HCEC 1CT (cell line): ENCODE data around the gene ACE2.
A peak's percentile ranks its signal among the peaks of the same experiment; 100 is the strongest.

Experiments
- DNase-seq: peaks from one replicate; pipeline ENCODE4 v3.0.0-alpha.2; 2017

Gene ACE2

DNA sequence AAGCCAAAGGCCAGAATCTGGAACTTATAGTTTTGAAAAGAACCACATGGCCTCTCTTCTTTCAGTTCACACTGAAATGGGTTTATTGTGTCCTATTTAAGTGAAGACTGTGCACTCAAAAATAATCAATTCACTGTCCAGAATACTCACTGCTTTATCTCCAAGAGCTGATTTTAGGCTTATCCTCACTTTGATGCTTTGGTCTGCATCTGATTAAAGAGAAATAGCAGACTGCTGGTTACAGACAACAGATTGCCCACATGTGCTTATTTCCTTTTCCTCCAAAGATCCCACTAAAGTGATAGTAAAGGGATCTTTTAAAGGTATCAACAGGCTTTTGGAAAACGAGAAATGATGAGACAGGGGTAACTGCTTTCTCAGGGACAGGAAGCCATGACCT is 30.6 kb downstream of the ACE2 start:
- no peak for DNase-seq

GRCh38 chrX:15567886-15568616 is 32.7 kb downstream of the ACE2 start:
- DNase-seq, result no peak

GRCh38 chrX:15567267-15567666 is 33.5 kb downstream of the ACE2 start:
- no peak for DNase-seq

- no peak for DNase-seq
Observed at GRCh38 chrX:15566244-15566643, 34.5 kb downstream of the ACE2 start.

DNA sequence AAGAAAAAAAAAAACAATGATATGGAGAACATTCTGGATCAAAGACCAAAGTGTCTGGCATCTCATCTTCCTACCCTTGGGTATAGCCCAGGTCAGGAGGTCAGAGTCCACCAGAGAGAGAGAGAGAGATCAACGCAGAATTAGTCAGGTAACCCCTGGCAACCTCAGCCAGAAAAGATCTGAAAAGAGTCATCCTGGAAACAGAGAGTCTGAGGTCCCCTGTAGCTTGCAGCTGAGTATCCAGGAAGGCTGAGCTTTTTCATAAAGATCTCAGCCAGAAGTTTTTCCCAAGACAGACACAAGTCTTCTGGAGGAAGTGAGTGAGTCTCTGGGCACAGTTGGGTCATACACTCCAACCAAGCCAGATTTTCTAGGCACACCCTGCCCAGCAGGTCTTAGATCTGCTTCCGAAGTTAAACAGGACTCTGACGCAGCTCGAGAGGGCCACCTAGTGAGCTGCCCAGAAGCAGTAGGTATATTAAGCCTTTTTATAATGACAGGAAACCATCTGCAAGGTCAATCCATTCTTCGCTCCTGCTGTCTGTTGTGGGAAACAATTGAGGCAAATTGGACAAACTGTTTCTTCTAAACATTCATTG is 35.7 kb downstream of the ACE2 start:
- peak; percentile 23 for DNase-seq

DNA sequence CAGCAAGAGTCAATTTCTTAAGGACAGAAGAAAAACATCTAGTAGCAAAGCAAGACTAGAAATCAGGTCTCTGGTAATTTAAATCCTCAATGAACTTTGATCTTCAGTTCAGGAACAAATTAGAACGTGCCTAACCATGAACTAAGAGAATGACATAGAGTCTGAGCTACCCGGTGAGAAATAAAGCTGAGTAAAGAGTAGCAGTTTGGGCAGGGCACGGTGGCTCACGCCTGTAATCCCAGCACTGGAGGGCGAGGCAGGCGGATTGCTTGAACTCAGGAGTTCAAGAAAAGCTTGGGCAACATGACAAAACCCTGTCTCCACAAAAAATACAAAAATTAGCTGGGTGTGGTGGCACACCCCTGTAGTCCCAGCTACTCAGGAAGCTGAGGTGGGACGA is 37.7 kb downstream of the ACE2 start:
- no peak for DNase-seq

- no peak for DNase-seq
Observed at GRCh38 chrX:15560924-15561323, 39.8 kb downstream of the ACE2 start.

GRCh38 chrX:15559227-15559626 is 41.5 kb downstream of the ACE2 start:
- no peak for DNase-seq

GRCh38 chrX:15549189-15550012 is 51.4 kb downstream of the ACE2 start:
- DNase-seq, result no peak

DNA sequence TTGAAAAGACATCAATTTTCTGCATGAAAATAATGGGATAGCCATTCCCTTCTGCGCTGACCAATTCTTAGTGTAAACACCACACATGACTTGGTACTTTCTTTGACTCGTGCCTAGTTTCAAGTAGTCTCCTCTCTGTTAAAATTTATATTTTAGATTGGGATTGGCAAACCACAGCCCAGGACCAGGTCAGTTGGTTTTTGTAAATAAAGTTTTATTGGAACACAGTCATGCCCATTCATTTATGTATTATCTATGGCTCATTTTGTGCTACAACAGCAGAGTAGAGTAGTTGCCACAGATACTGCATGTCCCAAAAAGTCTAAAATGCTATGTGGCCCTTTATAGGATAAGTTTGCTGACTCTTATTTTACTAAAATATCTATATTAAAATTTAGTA is 53.4 kb downstream of the ACE2 start:
- DNase-seq, result no peak

GRCh38 chrX:15546745-15547144 is 54.0 kb downstream of the ACE2 start:
- no peak for DNase-seq

DNA sequence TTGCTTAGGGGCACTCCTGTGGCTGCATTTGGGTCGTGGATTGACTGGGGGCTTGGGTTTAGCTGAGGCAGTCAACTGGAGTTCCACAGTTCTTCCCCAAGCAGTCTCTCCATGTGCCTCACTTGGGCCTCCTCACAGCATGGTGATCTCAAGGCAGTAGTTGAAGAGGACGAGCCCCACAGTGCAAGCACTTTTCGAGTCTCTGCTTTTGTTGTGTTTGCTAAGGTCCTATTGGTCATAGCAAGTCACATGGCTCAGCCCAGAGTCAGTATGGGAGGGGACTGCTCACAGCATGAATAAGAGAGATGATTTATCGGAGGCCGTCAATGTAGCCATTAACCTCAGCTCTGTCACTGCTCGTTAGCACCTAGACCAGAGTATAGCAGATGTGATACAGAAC is 70.4 kb downstream of the ACE2 start:
- DNase-seq, result no peak

GRCh38 chrX:15529165-15529564 is 71.6 kb downstream of the ACE2 start:
- no peak for DNase-seq

GRCh38 chrX:15525664-15526416 is 74.9 kb downstream of the ACE2 start:
- no peak for DNase-seq

GRCh38 chrX:15524417-15524816 is 76.3 kb downstream of the ACE2 start:
- no peak for DNase-seq

DNA sequence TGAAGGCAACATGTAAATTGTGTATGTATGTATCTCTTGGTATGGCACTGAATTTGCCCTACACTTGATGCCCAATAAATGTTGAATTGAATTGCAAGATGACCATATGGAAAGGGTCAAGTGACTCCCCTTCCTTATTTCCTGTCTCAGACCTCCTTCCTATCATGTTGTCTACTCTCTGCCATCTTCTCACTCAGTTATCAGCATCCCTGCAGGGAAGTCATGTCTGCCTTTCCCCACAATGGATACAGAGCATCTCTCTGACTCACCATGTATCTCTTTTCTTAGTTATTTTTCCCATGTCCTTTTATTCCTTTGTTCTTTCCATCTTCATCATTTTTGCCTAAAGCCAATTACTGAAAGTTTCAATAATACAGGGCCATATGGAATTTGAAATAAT is 77.7 kb downstream of the ACE2 start:
- no peak for DNase-seq

GRCh38 chrX:15522464-15522863 is 78.3 kb downstream of the ACE2 start:
- DNase-seq, result no peak

GRCh38 chrX:15515931-15516330 is 84.8 kb downstream of the ACE2 start:
- no peak for DNase-seq

GRCh38 chrX:15514279-15514678 is 86.5 kb downstream of the ACE2 start:
- no peak for DNase-seq

DNA sequence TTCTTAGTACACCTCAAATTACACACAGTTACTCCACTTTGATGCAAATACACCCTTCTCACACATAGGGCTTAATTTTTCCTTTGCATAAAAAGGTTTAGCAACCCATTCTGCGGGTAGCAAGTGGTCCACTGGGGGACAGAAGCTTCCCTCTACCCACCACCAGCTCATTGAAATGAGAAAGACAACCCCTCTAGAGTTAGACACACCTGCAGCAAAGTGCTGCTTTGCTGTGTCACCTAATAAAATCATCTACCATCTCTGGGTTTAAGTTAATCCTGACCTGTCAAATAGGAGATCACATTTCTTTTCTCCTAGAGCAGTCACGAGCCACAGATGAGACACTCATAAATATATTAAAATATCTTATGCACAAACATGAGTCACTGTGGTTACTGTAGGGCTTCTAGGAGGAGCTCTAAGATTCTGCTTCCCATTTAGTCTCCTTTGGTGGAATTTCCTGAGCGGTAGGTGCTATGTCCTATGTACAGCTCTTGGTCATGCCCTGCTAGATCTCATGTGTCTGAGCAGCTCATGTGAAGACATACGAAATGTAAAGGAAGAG is 88.3 kb downstream of the ACE2 start:
- DNase-seq, result peak; percentile 27

DNA sequence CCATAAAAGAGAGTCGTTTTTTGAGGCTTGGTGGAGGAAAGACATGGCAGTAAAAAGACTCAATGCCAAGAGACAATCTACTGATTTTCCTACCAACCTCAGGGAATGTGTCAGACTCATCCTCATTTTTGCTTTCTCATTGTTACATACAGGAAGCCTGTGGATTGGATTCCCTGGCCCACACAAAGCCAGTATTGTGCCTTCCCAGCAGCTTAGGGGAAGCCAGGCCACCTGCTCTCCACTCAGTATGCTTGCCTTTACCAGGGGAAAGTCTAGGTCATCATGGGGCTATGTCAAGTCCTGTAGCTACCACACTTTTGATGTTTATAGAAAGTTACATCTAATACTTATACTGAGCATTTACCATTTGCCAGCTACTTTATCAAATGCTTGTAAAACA is 89.2 kb downstream of the ACE2 start:
- no peak for DNase-seq
